Measurements from ENCODE around the gene ZNF518B.
A peak's percentile ranks its signal among the peaks of the same experiment; 100 is the strongest.

Gene ZNF518B

GRCh38 chr4:10457255-10457801 lies at the start of gene ZNF518B:
TSS of gene ZNF518B (minus strand) at chr4:10457426. CDS start at chr4:10446328, 11,098 bp downstream.
- peak; percentile 97 for DNase-seq (ENCODE audit: low spot score)

DNA sequence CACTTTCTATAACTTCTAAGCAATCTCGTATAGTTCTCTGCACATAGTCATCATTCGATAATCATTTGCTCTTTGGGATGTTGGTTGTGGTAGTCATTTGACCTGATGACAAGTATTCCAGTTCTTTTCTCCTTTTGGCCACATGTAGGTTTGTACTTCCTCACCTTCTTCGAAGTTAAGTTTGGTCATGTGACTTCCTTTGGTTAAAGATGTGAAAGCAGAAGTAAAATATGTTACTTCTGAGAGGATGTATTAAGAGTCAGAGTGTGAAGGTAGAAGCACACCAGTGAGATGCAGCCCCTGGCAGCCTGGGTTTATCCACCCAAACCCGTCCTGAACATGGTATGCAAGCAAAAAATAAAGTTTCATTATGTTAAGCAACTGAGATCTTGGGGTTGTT lies 48.9 kb upstream of the ZNF518B start:
- no peak for DNase-seq (ENCODE audit: low spot score)

DNA sequence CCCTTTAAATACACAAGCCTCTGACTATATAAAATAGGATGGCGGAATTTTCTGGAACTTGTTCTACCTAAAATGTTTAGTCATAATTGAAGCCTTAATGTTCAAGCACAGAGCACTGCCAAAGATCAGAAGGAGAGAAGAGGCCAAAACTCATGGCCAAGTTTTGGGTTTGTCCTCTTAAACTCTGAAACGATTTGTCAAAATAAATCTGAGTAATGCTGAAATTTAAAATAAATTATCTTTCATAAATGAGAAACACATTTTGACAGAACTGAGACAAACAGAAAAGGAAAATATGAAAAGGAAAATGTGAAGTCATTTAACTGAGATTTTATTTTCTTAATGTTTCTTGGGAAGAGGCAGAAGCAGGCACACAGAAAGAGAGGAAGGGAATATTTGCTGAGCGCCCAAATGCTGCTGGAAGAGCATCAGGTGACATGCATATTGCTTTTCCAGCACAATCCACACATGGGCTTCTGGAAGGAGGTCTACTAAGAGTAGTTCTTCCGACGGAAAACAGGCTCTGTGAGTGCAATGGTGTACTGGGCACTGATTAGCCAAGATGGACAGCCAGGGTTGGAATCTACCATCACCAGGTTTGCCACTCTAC lies 47.4 kb upstream of the ZNF518B start:
- no peak for DNase-seq (ENCODE audit: low spot score)

DNA sequence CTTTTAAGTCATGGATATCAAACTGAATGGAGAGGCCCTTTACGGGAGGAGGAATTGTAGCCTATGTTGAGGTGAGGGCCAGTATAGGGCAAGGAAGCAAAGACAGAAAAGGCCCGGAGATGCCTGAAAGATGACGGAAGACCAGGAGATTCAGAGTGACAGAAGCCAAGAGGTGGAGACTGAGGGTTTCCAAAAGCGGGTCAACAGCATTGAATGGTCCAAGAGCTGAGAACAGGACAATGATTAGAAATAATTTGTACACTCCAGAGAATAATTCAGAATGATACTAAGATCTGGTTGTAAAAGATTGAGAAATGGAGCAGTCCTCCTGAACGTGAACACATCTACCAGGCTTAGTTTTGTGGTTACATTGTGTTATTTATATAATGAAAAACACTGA lies 45.5 kb upstream of the ZNF518B start:
- DNase-seq (ENCODE audit: low spot score), result no peak

- DNase-seq (ENCODE audit: low spot score), result no peak
Observed at GRCh38 chr4:10500776-10501175, 43.5 kb upstream of the ZNF518B start.

GRCh38 chr4:10496200-10496599 lies 39.0 kb upstream of the ZNF518B start:
- DNase-seq (ENCODE audit: low spot score), result no peak

GRCh38 chr4:10495651-10496050 lies 38.4 kb upstream of the ZNF518B start:
- DNase-seq (ENCODE audit: low spot score), result no peak

DNA sequence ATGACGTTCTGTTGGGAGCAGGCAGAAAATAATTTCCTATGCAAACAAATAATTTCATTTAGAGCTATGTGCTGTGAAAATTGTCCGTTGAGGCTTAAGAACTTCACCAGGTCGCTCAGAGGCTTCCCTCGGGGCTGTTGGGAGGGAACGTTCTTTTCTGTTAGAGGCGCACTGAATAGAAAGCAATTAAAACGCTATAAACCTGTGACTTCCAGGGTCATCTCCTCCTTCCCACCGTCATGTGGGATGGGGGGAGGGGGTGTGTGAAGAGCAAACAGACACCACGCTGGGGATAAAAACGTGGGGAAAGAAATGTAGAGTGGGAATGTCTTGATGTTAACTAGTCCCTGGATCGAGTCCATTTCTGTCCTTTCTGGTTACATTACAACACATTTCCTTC lies 35.2 kb upstream of the ZNF518B start:
- DNase-seq (ENCODE audit: low spot score), result no peak

GRCh38 chr4:10491401-10491800 lies 34.2 kb upstream of the ZNF518B start:
- DNase-seq (ENCODE audit: low spot score), result no peak

DNA sequence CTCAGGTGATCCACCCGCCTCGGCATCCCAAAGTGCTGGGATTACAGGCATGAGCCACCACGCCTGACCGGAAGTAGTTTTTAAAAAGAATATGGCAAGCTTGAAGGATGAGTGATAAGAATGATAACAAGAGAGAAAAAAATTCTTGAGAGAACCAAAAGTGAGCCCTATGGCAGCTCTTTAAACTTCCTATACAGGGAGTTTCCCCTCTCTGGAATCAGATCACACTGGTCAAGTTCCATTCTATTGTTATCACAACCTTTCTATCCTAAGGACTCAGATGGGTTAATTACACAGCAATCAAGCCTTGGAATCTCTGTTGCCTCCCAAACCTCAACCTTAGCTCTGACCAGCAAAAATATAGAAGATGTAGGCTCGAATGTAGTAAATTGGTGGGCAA lies 33.8 kb upstream of the ZNF518B start:
- DNase-seq (ENCODE audit: low spot score), result no peak

DNA sequence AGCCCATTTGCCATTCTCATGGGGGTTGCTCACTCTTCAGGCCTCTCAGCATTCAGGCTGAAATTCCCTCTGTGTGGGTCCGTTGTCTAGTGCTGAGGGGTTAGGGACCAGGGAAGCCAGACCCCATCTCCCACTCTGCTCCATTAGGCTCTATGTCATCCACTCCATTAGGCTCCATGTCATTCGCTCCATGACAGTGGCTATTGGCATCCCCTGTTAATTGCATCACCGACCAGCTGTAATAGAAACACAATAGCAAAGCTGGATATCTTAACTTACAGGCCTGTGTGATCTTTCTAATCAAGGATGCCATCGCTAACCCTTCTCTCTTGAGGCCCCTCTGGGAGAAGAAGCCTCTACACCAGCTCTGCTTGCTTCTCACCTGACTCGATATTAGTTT lies 25.7 kb upstream of the ZNF518B start:
- no peak for DNase-seq (ENCODE audit: low spot score)

GRCh38 chr4:10480616-10481015 lies 23.4 kb upstream of the ZNF518B start:
- DNase-seq (ENCODE audit: low spot score), result no peak

DNA sequence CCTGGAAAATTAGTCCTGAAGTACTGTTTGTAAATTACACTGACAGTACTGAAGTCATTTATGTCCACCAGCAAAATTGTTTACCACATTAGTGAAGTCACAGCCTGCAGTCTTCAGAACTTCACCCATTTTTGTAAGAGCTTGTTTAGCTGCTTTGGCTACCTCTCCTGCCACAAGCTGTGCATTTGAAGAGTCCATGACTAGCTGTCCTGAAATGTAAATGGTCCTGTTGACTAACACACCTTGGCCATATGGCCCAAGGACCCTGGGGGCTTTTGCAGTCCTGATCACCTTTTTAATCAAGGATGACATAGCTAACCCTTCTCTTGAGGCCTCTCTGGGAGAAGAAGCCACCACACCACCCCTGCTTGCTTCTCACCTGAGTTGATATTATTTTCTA lies 21.4 kb upstream of the ZNF518B start:
- no peak for DNase-seq (ENCODE audit: low spot score)

- DNase-seq (ENCODE audit: low spot score), result no peak
Observed at GRCh38 chr4:10470505-10470904, 13.3 kb upstream of the ZNF518B start.

- no peak for DNase-seq (ENCODE audit: low spot score)
Observed at GRCh38 chr4:10466161-10466560, 8.9 kb upstream of the ZNF518B start.

DNA sequence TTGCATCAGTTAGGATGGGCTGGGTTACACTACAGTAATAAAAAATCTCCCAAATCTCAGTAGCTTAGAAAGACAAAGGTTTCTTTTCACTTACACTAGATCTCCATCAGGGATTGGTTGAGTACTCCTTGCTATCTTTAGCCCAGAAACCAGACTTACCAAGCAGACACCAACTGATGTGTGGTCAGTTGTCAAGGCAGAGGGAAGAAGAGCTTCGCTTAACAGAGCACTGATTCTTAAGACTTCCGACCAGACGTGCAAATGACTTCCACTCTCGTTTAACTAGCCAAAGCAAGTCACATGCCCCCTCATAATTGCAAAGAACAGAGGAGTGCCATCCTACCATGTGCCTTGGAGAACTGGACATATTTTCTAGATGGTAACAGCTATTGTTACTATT lies 5.7 kb upstream of the ZNF518B start:
- no peak for DNase-seq (ENCODE audit: low spot score)

GRCh38 chr4:10461850-10462400 lies 4.7 kb upstream of the ZNF518B start:
- no peak for DNase-seq (ENCODE audit: low spot score)

DNA sequence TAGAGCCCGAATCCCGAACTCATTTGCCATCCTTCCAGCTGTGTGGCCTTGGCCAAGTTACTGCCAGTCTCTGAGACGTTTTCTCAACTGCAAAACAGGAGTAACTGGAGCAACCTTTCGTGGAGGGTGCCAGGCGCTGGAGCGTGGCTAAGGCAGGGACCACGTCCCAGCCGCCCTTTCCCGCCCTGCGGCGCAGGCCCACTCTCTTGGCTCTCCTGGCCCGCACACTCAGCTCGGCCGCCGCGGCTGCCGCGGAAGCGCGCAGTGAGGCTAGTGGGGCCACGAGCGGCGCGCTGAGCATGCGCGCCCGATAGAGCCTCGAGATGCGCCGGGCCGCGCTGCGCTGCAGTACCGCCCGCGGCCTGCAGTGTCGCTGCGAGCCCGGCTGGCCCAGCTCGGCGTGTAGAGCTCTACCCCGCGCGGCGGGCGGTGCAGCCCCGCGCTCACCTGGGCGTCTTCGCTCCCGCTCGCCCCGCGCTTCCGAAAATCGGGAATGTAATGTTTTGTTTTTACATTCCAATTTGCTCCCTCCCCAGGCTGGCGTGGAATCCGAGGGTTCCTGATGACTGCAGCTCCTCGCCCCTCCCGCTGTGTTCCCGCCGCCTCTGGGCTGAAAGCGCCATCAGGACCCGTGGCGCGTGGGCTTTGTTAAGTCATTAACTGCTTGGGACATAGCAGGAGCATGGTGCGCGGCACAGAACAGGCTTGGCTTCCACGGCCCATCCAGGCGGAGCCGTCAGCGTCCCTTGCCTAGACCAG lies 4.0 kb upstream of the ZNF518B start:
- DNase-seq (ENCODE audit: low spot score), result peak; percentile 92

GRCh38 chr4:10460313-10461047 lies 3.3 kb upstream of the ZNF518B start:
- no peak for DNase-seq (ENCODE audit: low spot score)

GRCh38 chr4:10459305-10459704 lies 2.1 kb upstream of the ZNF518B start:
- DNase-seq (ENCODE audit: low spot score), result no peak

DNA sequence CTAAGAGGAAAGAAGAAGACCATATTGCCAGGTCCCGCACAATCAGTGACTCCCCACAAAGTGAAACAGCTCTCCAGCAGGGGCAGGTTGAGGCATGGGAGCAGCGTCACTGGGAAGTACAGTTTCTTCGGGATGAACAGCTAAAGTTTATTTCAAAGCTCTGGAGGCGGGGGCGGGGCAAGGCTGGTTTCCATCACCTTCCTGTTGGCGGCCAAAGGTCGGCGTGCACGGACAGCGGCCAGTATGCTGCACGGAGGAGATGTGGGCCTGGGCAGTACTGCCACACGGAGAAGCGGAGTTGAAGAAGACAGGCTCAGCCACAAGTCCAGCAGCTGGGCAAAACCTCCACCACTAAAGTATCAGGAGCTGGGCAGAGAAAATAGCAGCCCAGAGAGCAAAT lies 951 bp upstream of the ZNF518B start:
- no peak for DNase-seq (ENCODE audit: low spot score)

GRCh38 chr4:10456595-10457254 lies 501 bp downstream of the ZNF518B start:
- DNase-seq (ENCODE audit: low spot score), result peak; percentile 80
